Fibroblast of pulmonary artery (primary cell): ENCODE data around the gene PKDCC.
A peak's percentile ranks its signal among the peaks of the same experiment; 100 is the strongest.
"Not testable (repeated sequence)": the region's sequence is repeated elsewhere in the genome, so short reads cannot be mapped to it uniquely, and the experiment has no call there.

Source experiments
- DNase-seq: peaks from one replicate; pipeline ENCODE4 v3.0.0-alpha.2; 2010; ENCODE audit warnings: low read depth
- H3K4me3 ChIP-seq: replicated peaks from 2 replicates; pipeline ENCODE4 v1.5.1; 2011; ENCODE audit warnings: low read depth, mild to moderate bottlenecking, control low read depth, low read length, moderate library complexity
- CTCF ChIP-seq: IDR thresholded peaks from 2 replicates; pipeline ENCODE4 v1.5.1; 2011; ENCODE audit warnings: mild to moderate bottlenecking, control low read depth, low read length, inconsistent platforms; ENCODE audit errors: missing control alignments

Gene PKDCC

GRCh38 chr2:42079737-42080287, 32.0 kb downstream of the PKDCC start:
- DNase-seq: no peak
- no peak for TF ChIP-seq CTCF
- no peak overlapping the region for H3K4me3 ChIP-seq

- H3K4me3 ChIP-seq, DNase-seq: not testable (repeated sequence)
These were observed 33.3 kb downstream of the PKDCC start for GRCh38 chr2:42081151-42081550.

GRCh38 chr2:42082016-42082415, 34.2 kb downstream of the PKDCC start:
- TF ChIP-seq CTCF: no peak
- no peak for DNase-seq
- H3K4me3 ChIP-seq: no peak overlapping the region

GRCh38 chr2:42084231-42084671, 36.4 kb downstream of the PKDCC start:
- DNase-seq: peak; percentile 57
- H3K4me3 ChIP-seq: no peak overlapping the region
- no peak for TF ChIP-seq CTCF

- not testable (repeated sequence) for H3K4me3 ChIP-seq
These were observed 37.2 kb downstream of the PKDCC start for GRCh38 chr2:42085070-42085469.

GRCh38 chr2:42085706-42086487, 38.1 kb downstream of the PKDCC start:
- no peak overlapping the region for H3K4me3 ChIP-seq
- no peak for TF ChIP-seq CTCF
- DNase-seq: no peak

More at GRCh38 chr2:42085070-42085469, 37.2 kb downstream of the PKDCC start:
- not testable (repeated sequence) for DNase-seq

GRCh38 chr2:42086500-42086953, 38.7 kb downstream of the PKDCC start:
- TF ChIP-seq CTCF: peak; percentile 69
- no peak overlapping the region for H3K4me3 ChIP-seq
- peak; percentile 82 for DNase-seq
